Measurements from ENCODE around the gene CS. TPM values are rescaled to one million over a fixed set of nuclear protein-coding genes. Genes with fewer than 3 reads are reported as not detected.

The CS gene
- total RNA-seq, 2 experiments from 2014 or later, result 218 to 228 TPM

GRCh38 chr12:56244494-56244893 lies 55.6 kb downstream of the CS start:
- Mint-ChIP-seq H3K4me1 (ENCODE audit: low read depth) (no peaks in the 10 kb centered on the region), H3K9me3 (ENCODE audit: insufficient read depth) (no peaks in the 10 kb centered on the region), H3K4me3 (no peak overlapping the region), H3K36me3 (ENCODE audit: low read depth) (peaks cover 44% of the 10 kb centered on the region), H3K27me3 (ENCODE audit: low read depth) (no peaks in the 10 kb centered on the region), H3K27ac (no peak overlapping the region)
- ChIA-PET CTCF (no interaction called here), POLR2A (no interaction called here)
- DNase-seq (no peak), ATAC-seq (no peak)

GRCh38 chr12:56243731-56244181 lies 56.4 kb downstream of the CS start:
- H3K36me3 Mint-ChIP-seq (ENCODE audit: low read depth), result peaks cover 41% of the 10 kb centered on the region
- no peak overlapping the region for H3K4me3 Mint-ChIP-seq
- DNase-seq, result no peak
- POLR2A ChIA-PET, result no interaction called here
- H3K9me3 Mint-ChIP-seq (ENCODE audit: insufficient read depth), result no peaks in the 10 kb centered on the region
- H3K4me1 Mint-ChIP-seq (ENCODE audit: low read depth), result no peaks in the 10 kb centered on the region
- H3K27me3 Mint-ChIP-seq (ENCODE audit: low read depth), result no peaks in the 10 kb centered on the region
- H3K27ac Mint-ChIP-seq, result no peak overlapping the region
- ATAC-seq, result no peak
- CTCF ChIA-PET, result no interaction called here

GRCh38 chr12:56242986-56243385 lies 57.1 kb downstream of the CS start:
- DNase-seq, result no peak
- Mint-ChIP-seq H3K27me3 (ENCODE audit: low read depth) (no peaks in the 10 kb centered on the region), H3K36me3 (ENCODE audit: low read depth) (peaks cover 41% of the 10 kb centered on the region), H3K9me3 (ENCODE audit: insufficient read depth) (no peaks in the 10 kb centered on the region), H3K4me3 (no peak overlapping the region), H3K27ac (no peak overlapping the region), H3K4me1 (ENCODE audit: low read depth) (no peaks in the 10 kb centered on the region)
- no peak for ATAC-seq
- ChIA-PET POLR2A (no interaction called here), CTCF (no interaction called here)

- Mint-ChIP-seq H3K36me3 (ENCODE audit: low read depth) (peaks cover 32% of the 10 kb centered on the region), H3K9me3 (ENCODE audit: insufficient read depth) (no peaks in the 10 kb centered on the region), H3K27ac (peak overlapping the region; percentile 2), H3K4me1 (ENCODE audit: low read depth) (no peaks in the 10 kb centered on the region), H3K27me3 (ENCODE audit: low read depth) (no peaks in the 10 kb centered on the region), H3K4me3 (no peak overlapping the region)
- ChIA-PET CTCF (no interaction called here), POLR2A (no interaction called here)
- DNase-seq (no peak), ATAC-seq (no peak)
Measured at GRCh38 chr12:56241424-56242303, 58.5 kb downstream of the CS start.

GRCh38 chr12:56237552-56237951 lies 62.6 kb downstream of the CS start:
- Mint-ChIP-seq H3K4me3 (no peak overlapping the region), H3K9me3 (ENCODE audit: insufficient read depth) (no peaks in the 10 kb centered on the region), H3K36me3 (ENCODE audit: low read depth) (peaks cover 11% of the 10 kb centered on the region), H3K4me1 (ENCODE audit: low read depth) (no peaks in the 10 kb centered on the region), H3K27me3 (ENCODE audit: low read depth) (no peaks in the 10 kb centered on the region), H3K27ac (no peak overlapping the region)
- ATAC-seq (no peak), DNase-seq (no peak)
- ChIA-PET POLR2A (no interaction called here), CTCF (interaction anchor here (1.6 kb wide), 1 partner anchor 15 kb away, joined by 3 read pairs; the partner anchor contains the start of gene RNF41)

- Mint-ChIP-seq H3K9me3 (ENCODE audit: insufficient read depth) (no peaks in the 10 kb centered on the region), H3K4me3 (no peak overlapping the region), H3K27me3 (ENCODE audit: low read depth) (no peaks in the 10 kb centered on the region), H3K36me3 (ENCODE audit: low read depth) (peaks cover 11% of the 10 kb centered on the region), H3K27ac (no peak overlapping the region), H3K4me1 (ENCODE audit: low read depth) (no peaks in the 10 kb centered on the region)
- ChIA-PET CTCF (interaction anchor here (1.6 kb wide), 1 partner anchor 15 kb away, joined by 3 read pairs; the partner anchor contains the start of gene RNF41), POLR2A (interaction anchor here (0.5 kb wide), 1 partner anchor 48 kb away, joined by 3 read pairs; no protein-coding TSS in a partner anchor)
- ATAC-seq, result no peak
- DNase-seq, result no peak
Measured at GRCh38 chr12:56236985-56237384, 63.1 kb downstream of the CS start.

- no peak for DNase-seq
- no peak for ATAC-seq
- CTCF ChIA-PET, result interaction anchor here (1.6 kb wide), 1 partner anchor 14 kb away, joined by 3 read pairs; the partner anchor contains the start of gene RNF41
- no peaks in the 10 kb centered on the region for H3K27me3 Mint-ChIP-seq (ENCODE audit: low read depth)
- H3K9me3 Mint-ChIP-seq (ENCODE audit: insufficient read depth), result no peaks in the 10 kb centered on the region
- H3K36me3 Mint-ChIP-seq (ENCODE audit: low read depth), result peaks cover 4% of the 10 kb centered on the region
- no peak overlapping the region for H3K27ac Mint-ChIP-seq
- H3K4me1 Mint-ChIP-seq (ENCODE audit: low read depth), result no peaks in the 10 kb centered on the region
- H3K4me3 Mint-ChIP-seq, result no peak overlapping the region
- POLR2A ChIA-PET, result no interaction called here
Measured at GRCh38 chr12:56236091-56236490, 64.0 kb downstream of the CS start.

GRCh38 chr12:56234746-56235436 lies 65.2 kb downstream of the CS start:
- H3K36me3 Mint-ChIP-seq (ENCODE audit: low read depth), result no peaks in the 10 kb centered on the region
- no peak overlapping the region for H3K4me3 Mint-ChIP-seq
- POLR2A ChIA-PET, result interaction anchor here (0.7 kb wide), 1 partner anchor 256 kb away, joined by 3 read pairs; no protein-coding TSS in a partner anchor
- H3K4me1 Mint-ChIP-seq (ENCODE audit: low read depth), result no peaks in the 10 kb centered on the region
- CTCF ChIA-PET, result interaction anchor here (1.1 to 1.9 kb wide), 2 partner anchors 13 to 229 kb away, joined by 3 to 6 read pairs; partner anchors contain the start of gene RNF41
- no peak overlapping the region for H3K27ac Mint-ChIP-seq
- no peaks in the 10 kb centered on the region for H3K27me3 Mint-ChIP-seq (ENCODE audit: low read depth)
- H3K9me3 Mint-ChIP-seq (ENCODE audit: insufficient read depth), result no peaks in the 10 kb centered on the region
- ATAC-seq, result no peak
- DNase-seq, result no peak

- ChIA-PET CTCF (interaction anchor here (1.3 kb wide), 1 partner anchor 184 kb away, joined by 3 read pairs; no protein-coding TSS in a partner anchor), POLR2A (interaction anchor here (1.0 kb wide), 1 partner anchor 9 kb away, joined by 4 read pairs; the partner anchor contains the start of gene RNF41)
Measured at GRCh38 chr12:56231184-56231582, 68.9 kb downstream of the CS start.

GRCh38 chr12:56230432-56231183 lies 69.5 kb downstream of the CS start:
- Mint-ChIP-seq H3K27me3 (ENCODE audit: low read depth) (no peaks in the 10 kb centered on the region), H3K4me3 (no peak overlapping the region), H3K4me1 (ENCODE audit: low read depth) (peaks cover 6% of the 10 kb centered on the region), H3K9me3 (ENCODE audit: insufficient read depth) (no peaks in the 10 kb centered on the region), H3K36me3 (ENCODE audit: low read depth) (peaks cover 15% of the 10 kb centered on the region), H3K27ac (no peak overlapping the region)
- ATAC-seq, result no peak
- ChIA-PET CTCF (interaction anchor here (1.3 kb wide), 1 partner anchor 183 kb away, joined by 3 read pairs; no protein-coding TSS in a partner anchor), POLR2A (interaction anchor here (1.0 kb wide), 1 partner anchor 8 kb away, joined by 4 read pairs; the partner anchor contains the start of gene RNF41)
- no peak for DNase-seq

More at GRCh38 chr12:56231184-56231582, 68.9 kb downstream of the CS start:
- Mint-ChIP-seq H3K9me3 (ENCODE audit: insufficient read depth) (no peaks in the 10 kb centered on the region), H3K27ac (no peak overlapping the region), H3K4me1 (ENCODE audit: low read depth) (peaks cover 2% of the 10 kb centered on the region), H3K36me3 (ENCODE audit: low read depth) (peaks cover 12% of the 10 kb centered on the region), H3K27me3 (ENCODE audit: low read depth) (no peaks in the 10 kb centered on the region), H3K4me3 (no peak overlapping the region)
- ATAC-seq, result no peak
- no peak for DNase-seq

- ChIA-PET CTCF (no interaction called here), POLR2A (no interaction called here)
- ATAC-seq (no peak), DNase-seq (no peak)
- Mint-ChIP-seq H3K36me3 (ENCODE audit: low read depth) (peaks cover 20% of the 10 kb centered on the region), H3K27me3 (ENCODE audit: low read depth) (no peaks in the 10 kb centered on the region), H3K27ac (no peak within 1 kb of the TSS), H3K4me3 (no peak within 1 kb of the TSS), H3K9me3 (ENCODE audit: insufficient read depth) (no peaks in the 10 kb centered on the region), H3K4me1 (ENCODE audit: low read depth) (peaks cover 12% of the 10 kb centered on the region)
Measured at GRCh38 chr12:56229916-56230431, 70.2 kb downstream of the CS start, which contains the start of gene SLC39A5. SLC39A5 (plus strand) TSS chr12:56230051; CDS start chr12:56231275, 1,224 bp downstream.

All from activated CD8-positive, alpha-beta T cell treated with anti-CD3 and anti-CD28 coated beads, Interleukin-2, amount 10 ng/mL, durations not matched to agents 7 days and 5 days (primary cell).